VCaP (cell line): Measurements from ENCODE around the gene STAC.

Experiments
- H3K27ac ChIP-seq: fragments of 450-650 bp; 2 replicates; pipeline ENCODE4 v1.5.1; 2017
- CTCF ChIP-seq: fragments of 450-650 bp; conservative IDR thresholded peaks from 2 replicates; pipeline ENCODE4 v1.5.1; 2017; ENCODE audit warnings: mild to moderate bottlenecking, moderate library complexity

The STAC gene

GRCh38 chr3:36411587-36411986, 31.3 kb downstream of the STAC start:
- no peak overlapping the region for H3K27ac ChIP-seq
- no peak for TF ChIP-seq CTCF

GRCh38 chr3:36416599-36416998, 36.3 kb downstream of the STAC start:
- H3K27ac ChIP-seq: no peak overlapping the region
- no peak for TF ChIP-seq CTCF

- TF ChIP-seq CTCF: no peak
- no peak overlapping the region for H3K27ac ChIP-seq
Measured at GRCh38 chr3:36417237-36417636, 36.9 kb downstream of the STAC start.

- TF ChIP-seq CTCF: no peak
- no peak overlapping the region for H3K27ac ChIP-seq
Measured at GRCh38 chr3:36418296-36418695, 38.0 kb downstream of the STAC start.

- H3K27ac ChIP-seq: no peak overlapping the region
- TF ChIP-seq CTCF: no peak
Measured at GRCh38 chr3:36428445-36428844, 48.1 kb downstream of the STAC start.

GRCh38 chr3:36429986-36430485, 49.7 kb downstream of the STAC start:
- no peak for TF ChIP-seq CTCF
- no peak overlapping the region for H3K27ac ChIP-seq

GRCh38 chr3:36433511-36433910, 53.2 kb downstream of the STAC start:
- H3K27ac ChIP-seq: no peak overlapping the region
- no peak for TF ChIP-seq CTCF
